HUDEP-2 (cell line): ENCODE data around the gene ATP2A2.

Experiments used
- DNase-seq, 76 experiments: peaks; one replicate each; lab custom pipeline; 2025; ENCODE audit not compliant: unreplicated experiment in 76 of 76; lab: John Stamatoyannopoulos, UW

Gene ATP2A2

DNA sequence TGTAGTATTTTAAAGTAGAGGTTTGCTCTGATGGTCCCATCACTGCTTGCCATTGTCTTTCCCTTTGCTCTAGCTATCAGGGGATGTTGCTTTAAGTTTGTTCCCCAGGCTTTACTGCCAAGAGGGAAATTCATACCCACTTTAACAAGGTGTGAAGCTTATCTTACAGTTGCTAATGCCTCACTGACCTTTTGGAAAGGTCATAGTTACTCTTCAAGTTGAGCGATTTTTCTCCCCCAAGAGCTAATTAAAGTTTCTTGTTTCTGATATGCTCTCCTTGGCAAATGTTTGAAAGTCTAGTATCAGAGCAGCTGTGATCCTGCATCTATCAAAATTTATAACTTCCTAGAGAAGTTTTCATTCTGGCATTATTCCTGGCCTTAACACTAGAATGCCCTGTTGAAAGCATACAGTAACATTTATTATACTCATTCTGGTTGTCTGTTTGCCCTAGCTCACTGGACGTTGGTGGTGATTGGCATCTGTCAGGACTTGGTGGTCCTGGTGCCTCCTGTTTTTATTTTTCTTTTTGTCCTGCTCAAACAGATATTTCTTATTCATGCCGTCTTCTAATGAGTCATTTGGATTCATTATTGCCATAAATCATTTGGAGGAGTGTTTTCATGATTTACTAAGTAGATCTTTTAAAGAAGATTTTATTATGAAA is 8.1 kb downstream of the ATP2A2 start:
- no peak for DNase-seq

GRCh38 chr12:110289711-110290078 is 8.6 kb downstream of the ATP2A2 start:
- no peak for DNase-seq

- no peak for DNase-seq
These were observed 20.2 kb downstream of the ATP2A2 start for GRCh38 chr12:110301065-110301806.

GRCh38 chr12:110304061-110304551 is 23.1 kb downstream of the ATP2A2 start:
- no peak for DNase-seq

DNA sequence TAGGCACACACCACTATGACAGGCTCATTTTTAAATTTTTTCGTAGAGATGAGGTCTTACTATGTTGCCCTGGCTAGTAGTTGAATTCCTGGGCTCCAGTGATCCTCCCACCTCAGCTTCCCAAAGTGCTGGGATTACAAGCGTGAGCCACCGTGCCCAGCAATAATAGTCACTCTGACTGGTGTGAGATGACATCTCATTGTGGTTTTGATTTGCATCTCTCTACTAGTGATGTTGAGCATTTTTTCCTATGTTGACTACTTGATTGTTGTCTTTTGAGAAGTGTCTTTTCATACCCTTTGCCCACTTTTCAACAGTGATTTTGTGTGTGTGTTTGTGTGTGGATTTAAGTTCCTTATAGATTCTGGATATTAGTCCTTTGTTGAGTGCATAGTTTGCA is 26.3 kb downstream of the ATP2A2 start:
- DNase-seq: no peak

DNA sequence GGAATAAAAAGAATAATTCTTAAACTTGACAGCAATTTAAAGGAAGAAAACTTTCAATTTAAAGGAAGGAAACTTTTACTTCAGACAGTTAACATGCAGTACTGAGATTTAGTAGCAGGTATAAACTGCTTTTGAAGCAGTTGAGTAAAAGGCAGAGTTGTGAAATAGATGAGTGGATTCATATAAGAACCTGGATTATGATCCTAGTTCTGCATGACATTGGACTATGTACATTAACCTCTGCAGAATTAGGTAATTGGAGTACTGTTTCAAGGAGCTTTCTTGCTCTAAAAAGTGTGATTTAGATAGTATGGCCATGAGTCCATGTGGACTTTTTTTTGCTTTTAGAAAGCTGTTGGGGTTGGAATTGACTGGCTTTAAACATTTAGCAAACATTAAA is 29.7 kb downstream of the ATP2A2 start:
- DNase-seq: no peak

DNA sequence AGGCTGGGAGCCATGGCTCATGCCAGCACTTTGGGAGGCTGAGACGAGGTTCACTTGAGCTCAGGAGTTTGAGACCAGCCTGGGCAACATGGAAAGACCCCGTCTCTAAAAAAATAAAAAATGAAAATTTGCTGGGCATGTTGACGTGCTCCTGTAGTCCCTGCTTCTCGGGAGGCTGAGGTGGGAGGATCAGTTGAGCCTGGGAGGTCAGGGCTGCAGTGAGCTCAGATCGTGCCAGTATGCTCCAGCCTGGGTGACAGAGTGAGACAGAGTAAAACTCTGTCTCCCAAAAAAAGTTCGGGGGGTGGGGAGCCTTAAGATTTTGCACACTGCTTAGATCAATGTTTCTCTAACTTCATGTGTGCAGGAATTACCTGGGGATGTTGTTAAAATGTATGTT is 30.9 kb downstream of the ATP2A2 start:
- no peak for DNase-seq

- no peak for DNase-seq
These were observed 31.7 kb downstream of the ATP2A2 start for GRCh38 chr12:110312581-110313360.

DNA sequence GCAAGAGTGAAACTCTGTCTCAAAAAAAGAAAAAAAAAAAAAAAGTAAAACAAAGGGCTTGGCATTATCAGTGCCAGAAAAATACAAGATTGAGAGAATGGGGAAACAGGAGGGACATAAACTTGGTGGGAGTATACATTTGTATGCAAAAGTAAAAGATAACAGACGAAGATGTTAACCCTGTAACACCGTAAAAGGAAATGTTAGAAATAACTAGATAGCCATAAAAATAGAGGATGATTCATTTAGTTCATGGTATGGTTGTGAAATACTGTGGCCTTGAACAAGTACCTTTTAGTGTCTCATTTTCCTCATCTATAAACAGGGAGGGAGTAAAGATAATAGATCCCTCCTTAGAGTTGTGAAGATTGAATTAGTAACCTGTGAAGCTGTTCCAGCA is 33.3 kb downstream of the ATP2A2 start:
- DNase-seq: no peak

GRCh38 chr12:110316861-110317260 is 35.8 kb downstream of the ATP2A2 start:
- DNase-seq: no peak

GRCh38 chr12:110317911-110318310 is 36.9 kb downstream of the ATP2A2 start:
- no peak for DNase-seq

GRCh38 chr12:110320550-110320949 is 39.5 kb downstream of the ATP2A2 start:
- DNase-seq: no peak

GRCh38 chr12:110329710-110330109 is 48.7 kb downstream of the ATP2A2 start:
- no peak for DNase-seq

GRCh38 chr12:110330124-110330523 is 49.1 kb downstream of the ATP2A2 start:
- no peak for DNase-seq

- DNase-seq: no peak
These were observed 49.5 kb downstream of the ATP2A2 start for GRCh38 chr12:110330544-110330943.

GRCh38 chr12:110333201-110333600 is 52.2 kb downstream of the ATP2A2 start:
- no peak for DNase-seq

GRCh38 chr12:110335481-110336045 is 54.5 kb downstream of the ATP2A2 start:
- DNase-seq: no peak

DNA sequence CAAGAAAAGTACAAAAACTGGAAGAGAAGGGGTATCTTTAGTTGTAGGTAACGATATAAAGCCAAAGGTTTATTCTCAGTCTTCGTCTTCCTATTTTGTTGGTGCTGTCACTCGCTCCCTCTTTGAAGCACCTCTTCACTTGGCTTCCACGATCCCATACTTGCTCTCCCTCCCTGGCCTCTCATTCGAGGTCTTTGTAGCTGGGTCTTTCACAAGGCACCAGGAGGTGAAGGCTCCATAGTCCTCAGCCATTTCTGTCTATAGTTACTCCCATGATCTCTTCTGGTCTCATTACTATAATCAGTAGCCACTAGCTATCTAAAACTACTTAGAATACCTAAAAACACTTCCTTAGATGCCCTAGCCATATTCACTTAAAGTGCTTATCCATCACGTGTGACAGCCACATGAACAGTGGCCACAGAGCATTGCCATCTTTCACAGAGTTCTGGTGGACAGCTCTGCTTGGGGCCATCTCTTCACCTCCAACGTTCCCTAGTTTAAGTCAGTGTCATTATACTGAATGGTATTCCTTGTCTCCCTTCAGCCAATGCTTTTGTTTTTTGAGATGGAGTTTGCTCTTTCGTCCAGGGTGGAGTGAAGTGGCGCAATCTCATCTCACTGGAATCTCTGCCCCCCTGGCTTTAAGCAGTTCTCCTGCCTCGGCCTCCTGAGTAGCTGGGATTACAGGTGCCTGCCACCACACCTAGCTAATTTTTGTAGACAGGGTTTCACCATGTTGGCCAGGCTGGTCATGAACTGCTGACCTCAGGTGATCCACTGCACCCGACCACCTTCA is 57.1 kb downstream of the ATP2A2 start:
- DNase-seq: no peak

- DNase-seq: no peak
These were observed 57.7 kb downstream of the ATP2A2 start for GRCh38 chr12:110338754-110339153.

DNA sequence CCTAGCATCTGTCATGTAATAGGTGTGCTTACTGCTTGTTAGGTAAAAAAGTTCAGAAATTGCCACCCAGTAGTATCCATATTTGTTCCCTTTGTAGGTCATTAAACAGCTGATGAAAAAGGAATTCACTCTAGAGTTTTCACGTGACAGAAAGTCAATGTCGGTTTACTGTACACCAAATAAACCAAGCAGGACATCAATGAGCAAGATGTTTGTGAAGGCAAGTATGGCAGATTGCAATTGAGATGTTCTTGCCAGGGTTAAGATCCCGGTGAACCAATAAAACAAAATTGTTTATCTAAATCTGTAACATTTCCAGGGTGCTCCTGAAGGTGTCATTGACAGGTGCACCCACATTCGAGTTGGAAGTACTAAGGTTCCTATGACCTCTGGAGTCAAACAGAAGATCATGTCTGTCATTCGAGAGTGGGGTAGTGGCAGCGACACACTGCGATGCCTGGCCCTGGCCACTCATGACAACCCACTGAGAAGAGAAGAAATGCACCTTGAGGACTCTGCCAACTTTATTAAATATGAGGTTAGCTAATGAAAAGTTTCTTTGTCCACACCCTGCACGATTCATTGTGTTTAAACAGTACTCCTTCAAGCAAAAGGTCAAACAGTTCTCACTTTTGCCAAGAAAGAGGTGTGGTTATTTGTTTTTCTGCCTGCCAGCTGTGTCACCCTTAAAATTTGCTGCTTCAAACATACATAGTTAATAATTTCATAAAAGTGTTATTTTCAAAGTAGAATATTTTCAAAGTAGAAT is 58.3 kb downstream of the ATP2A2 start:
- no peak for DNase-seq
